GM13976 (cell line): ENCODE measurements around the gene GBX2.

Experiments
- DNase-seq: peaks from one replicate; pipeline ENCODE4 v3.0.0; 2012; ENCODE audit warnings: low spot score
- CTCF ChIP-seq: IDR thresholded peaks from 2 replicates; pipeline ENCODE4 v1.5.1; 2012; ENCODE audit warnings: borderline replicate concordance, mild to moderate bottlenecking; ENCODE audit not compliant: insufficient read depth; ENCODE audit errors: extremely low read depth, missing control alignments, control extremely low read depth
- in situ Hi-C: fragments of 300-500 bp; cut with MboI; formaldehyde crosslinking; loops from one replicate; pipeline ENCODE4 v1.12.0; 2022; ENCODE audit warnings: low sequenced_read_pairs, mixed read lengths, inconsistent platforms; ENCODE audit not compliant: unreplicated experiment

GBX2 gene

GRCh38 chr2:236157815-236158498 lies 10.2 kb downstream of the GBX2 start:
- no peak for TF ChIP-seq CTCF
- DNase-seq: peak; percentile 12
- in situ Hi-C loops: no loop called here

- in situ Hi-C loops: no loop called here
- no peak for TF ChIP-seq CTCF
- no peak for DNase-seq
These were observed 10.8 kb downstream of the GBX2 start for GRCh38 chr2:236157366-236157765.

- no peak for TF ChIP-seq CTCF
These were observed 11.4 kb downstream of the GBX2 start for GRCh38 chr2:236156860-236157194.

GRCh38 chr2:236156095-236156859 lies 11.9 kb downstream of the GBX2 start:
- no peak for TF ChIP-seq CTCF
- DNase-seq: no peak
- in situ Hi-C loops: no loop called here

More at GRCh38 chr2:236156860-236157194, 11.4 kb downstream of the GBX2 start:
- DNase-seq: no peak
- in situ Hi-C loops: no loop called here

- TF ChIP-seq CTCF: no peak
- DNase-seq: no peak
- in situ Hi-C loops: no loop called here
These were observed 12.8 kb downstream of the GBX2 start for GRCh38 chr2:236155406-236155805.

- no peak for DNase-seq
- TF ChIP-seq CTCF: no peak
- in situ Hi-C loops: no loop called here
These were observed 21.8 kb downstream of the GBX2 start for GRCh38 chr2:236146436-236146835.
